Measurements from ENCODE around the gene PGBD2. TPM values are rescaled to one million over a fixed set of nuclear protein-coding genes. Genes with fewer than 3 reads are reported as not detected.

Gene PGBD2
- total and polyA plus RNA-seq, 2 of the 13 experiments (the other 11 are each of a cell fraction or from before 2014, with no cell fraction given), result 6.0 to 7.4 TPM

DNA sequence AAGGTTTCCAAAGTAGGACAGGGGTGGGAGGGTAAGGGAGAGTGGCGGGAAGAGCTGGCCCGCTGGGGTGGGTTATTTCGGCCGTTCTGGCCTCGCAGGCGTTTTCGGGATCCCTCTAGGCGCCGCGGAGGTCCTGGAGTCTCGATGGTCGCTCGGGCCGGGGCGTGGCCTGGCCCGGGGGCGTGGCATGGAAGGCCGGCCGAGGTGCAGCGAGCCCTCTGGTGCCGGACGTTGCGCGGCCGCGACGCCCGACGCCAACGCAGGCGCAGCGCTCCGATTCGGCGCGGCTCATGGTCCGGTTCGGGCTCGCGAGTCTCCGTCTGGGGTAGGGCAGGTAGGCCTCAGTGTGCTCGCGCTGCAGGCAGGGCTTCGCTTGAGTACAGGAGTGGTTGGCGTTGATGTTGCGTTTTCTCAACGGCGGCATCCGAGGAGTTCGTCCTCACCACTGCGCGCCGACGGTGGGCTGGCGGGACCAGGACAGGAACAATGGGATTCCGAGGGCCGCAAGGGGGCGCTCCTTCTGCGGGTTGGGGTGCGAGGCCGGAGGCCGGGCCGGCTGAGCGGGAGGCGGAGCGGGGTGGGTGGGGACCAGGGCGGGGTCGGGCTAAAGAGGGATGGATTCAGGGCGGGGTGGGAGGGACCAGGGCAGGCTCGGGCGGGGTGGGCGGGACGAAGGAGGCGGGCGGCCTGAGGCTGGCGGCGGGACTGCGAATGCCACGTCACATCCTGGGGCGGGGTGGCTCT, at the start of gene PGBD2 (continued):
- no peak for TF ChIP-seq SOX6 (IDR thresholded peaks at IDR 0.05)
- TF ChIP-seq SOX6 (CRISPR knock-in tag; IDR thresholded peaks at IDR 0.05), result peak; percentile 86
- TF ChIP-seq, protein P1, sequence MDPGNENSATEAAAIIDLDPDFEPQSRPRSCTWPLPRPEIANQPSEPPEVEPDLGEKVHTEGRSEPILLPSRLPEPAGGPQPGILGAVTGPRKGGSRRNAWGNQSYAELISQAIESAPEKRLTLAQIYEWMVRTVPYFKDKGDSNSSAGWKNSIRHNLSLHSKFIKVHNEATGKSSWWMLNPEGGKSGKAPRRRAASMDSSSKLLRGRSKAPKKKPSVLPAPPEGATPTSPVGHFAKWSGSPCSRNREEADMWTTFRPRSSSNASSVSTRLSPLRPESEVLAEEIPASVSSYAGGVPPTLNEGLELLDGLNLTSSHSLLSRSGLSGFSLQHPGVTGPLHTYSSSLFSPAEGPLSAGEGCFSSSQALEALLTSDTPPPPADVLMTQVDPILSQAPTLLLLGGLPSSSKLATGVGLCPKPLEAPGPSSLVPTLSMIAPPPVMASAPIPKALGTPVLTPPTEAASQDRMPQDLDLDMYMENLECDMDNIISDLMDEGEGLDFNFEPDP (CRISPR knock-in tag; conservative IDR thresholded peaks at IDR 0.05), result no peak
- TF ChIP-seq NCOA2 (CRISPR knock-in tag; IDR thresholded peaks at IDR 0.05), result peak; percentile 56
- TF ChIP-seq, protein P2, sequence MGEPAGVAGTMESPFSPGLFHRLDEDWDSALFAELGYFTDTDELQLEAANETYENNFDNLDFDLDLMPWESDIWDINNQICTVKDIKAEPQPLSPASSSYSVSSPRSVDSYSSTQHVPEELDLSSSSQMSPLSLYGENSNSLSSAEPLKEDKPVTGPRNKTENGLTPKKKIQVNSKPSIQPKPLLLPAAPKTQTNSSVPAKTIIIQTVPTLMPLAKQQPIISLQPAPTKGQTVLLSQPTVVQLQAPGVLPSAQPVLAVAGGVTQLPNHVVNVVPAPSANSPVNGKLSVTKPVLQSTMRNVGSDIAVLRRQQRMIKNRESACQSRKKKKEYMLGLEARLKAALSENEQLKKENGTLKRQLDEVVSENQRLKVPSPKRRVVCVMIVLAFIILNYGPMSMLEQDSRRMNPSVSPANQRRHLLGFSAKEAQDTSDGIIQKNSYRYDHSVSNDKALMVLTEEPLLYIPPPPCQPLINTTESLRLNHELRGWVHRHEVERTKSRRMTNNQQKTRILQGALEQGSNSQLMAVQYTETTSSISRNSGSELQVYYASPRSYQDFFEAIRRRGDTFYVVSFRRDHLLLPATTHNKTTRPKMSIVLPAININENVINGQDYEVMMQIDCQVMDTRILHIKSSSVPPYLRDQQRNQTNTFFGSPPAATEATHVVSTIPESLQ (CRISPR knock-in tag; conservative IDR thresholded peaks at IDR 0.05), result no peak
- TF ChIP-seq, protein P3, sequence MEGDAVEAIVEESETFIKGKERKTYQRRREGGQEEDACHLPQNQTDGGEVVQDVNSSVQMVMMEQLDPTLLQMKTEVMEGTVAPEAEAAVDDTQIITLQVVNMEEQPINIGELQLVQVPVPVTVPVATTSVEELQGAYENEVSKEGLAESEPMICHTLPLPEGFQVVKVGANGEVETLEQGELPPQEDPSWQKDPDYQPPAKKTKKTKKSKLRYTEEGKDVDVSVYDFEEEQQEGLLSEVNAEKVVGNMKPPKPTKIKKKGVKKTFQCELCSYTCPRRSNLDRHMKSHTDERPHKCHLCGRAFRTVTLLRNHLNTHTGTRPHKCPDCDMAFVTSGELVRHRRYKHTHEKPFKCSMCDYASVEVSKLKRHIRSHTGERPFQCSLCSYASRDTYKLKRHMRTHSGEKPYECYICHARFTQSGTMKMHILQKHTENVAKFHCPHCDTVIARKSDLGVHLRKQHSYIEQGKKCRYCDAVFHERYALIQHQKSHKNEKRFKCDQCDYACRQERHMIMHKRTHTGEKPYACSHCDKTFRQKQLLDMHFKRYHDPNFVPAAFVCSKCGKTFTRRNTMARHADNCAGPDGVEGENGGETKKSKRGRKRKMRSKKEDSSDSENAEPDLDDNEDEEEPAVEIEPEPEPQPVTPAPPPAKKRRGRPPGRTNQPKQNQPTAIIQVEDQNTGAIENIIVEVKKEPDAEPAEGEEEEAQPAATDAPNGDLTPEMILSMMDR (CRISPR knock-in tag; IDR thresholded peaks at IDR 0.05), result peak; percentile 89
- TF ChIP-seq TOPORS (CRISPR knock-in tag; IDR thresholded peaks at IDR 0.05), result peak; percentile 98
- TF ChIP-seq ASH2L (IDR thresholded peaks at IDR 0.05; ENCODE audit: insufficient read length, low read depth, low read length), result peak; percentile 76
- TF ChIP-seq ZFP37 (CRISPR knock-in tag; IDR thresholded peaks at IDR 0.05; ENCODE audit: borderline replicate concordance), result peak; percentile 34; the same call in 1 of the 2 replicates
- TF ChIP-seq ZSCAN12 (CRISPR knock-in tag; IDR thresholded peaks at IDR 0.05), result peak; percentile 75; the same call in 1 of the 2 replicates
- TF ChIP-seq, protein P4, sequence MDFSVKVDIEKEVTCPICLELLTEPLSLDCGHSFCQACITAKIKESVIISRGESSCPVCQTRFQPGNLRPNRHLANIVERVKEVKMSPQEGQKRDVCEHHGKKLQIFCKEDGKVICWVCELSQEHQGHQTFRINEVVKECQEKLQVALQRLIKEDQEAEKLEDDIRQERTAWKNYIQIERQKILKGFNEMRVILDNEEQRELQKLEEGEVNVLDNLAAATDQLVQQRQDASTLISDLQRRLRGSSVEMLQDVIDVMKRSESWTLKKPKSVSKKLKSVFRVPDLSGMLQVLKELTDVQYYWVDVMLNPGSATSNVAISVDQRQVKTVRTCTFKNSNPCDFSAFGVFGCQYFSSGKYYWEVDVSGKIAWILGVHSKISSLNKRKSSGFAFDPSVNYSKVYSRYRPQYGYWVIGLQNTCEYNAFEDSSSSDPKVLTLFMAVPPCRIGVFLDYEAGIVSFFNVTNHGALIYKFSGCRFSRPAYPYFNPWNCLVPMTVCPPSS (IDR thresholded peaks at IDR 0.05), result no peak
- peak; percentile 74 for TF ChIP-seq PHF20 (CRISPR knock-in tag; IDR thresholded peaks at IDR 0.05)
- no peak for TF ChIP-seq SNRNP70 (IDR thresholded peaks at IDR 0.05; ENCODE audit: low read depth, low read length)
- peak; percentile 64; the same call in 1 of the 2 replicates for TF ChIP-seq ZNF430 (CRISPR knock-in tag; IDR thresholded peaks at IDR 0.05)
- TF ChIP-seq MTA1 (CRISPR knock-in tag; IDR thresholded peaks at IDR 0.05; ENCODE audit: borderline replicate concordance), result peak; percentile 88; the same call in 1 of the 2 replicates
- TF ChIP-seq ZNF790 (CRISPR knock-in tag; IDR thresholded peaks at IDR 0.05; ENCODE audit: borderline replicate concordance), result peak; percentile 92; the same call in 1 of the 2 replicates
- TF ChIP-seq ZNF546 (CRISPR knock-in tag; conservative IDR thresholded peaks at IDR 0.05), result peak; percentile 94
- 0 out of 2 replicates have a peak, but pooled peaks have one; percentile 71 for TF ChIP-seq ZNF83 (CRISPR knock-in tag; IDR thresholded peaks at IDR 0.05; ENCODE audit: borderline replicate concordance)
- TF ChIP-seq TAF15 (IDR thresholded peaks at IDR 0.05; ENCODE audit: low read depth, low read length, poor library complexity, severe bottlenecking), result peak; percentile 75
- TF ChIP-seq, protein P5, sequence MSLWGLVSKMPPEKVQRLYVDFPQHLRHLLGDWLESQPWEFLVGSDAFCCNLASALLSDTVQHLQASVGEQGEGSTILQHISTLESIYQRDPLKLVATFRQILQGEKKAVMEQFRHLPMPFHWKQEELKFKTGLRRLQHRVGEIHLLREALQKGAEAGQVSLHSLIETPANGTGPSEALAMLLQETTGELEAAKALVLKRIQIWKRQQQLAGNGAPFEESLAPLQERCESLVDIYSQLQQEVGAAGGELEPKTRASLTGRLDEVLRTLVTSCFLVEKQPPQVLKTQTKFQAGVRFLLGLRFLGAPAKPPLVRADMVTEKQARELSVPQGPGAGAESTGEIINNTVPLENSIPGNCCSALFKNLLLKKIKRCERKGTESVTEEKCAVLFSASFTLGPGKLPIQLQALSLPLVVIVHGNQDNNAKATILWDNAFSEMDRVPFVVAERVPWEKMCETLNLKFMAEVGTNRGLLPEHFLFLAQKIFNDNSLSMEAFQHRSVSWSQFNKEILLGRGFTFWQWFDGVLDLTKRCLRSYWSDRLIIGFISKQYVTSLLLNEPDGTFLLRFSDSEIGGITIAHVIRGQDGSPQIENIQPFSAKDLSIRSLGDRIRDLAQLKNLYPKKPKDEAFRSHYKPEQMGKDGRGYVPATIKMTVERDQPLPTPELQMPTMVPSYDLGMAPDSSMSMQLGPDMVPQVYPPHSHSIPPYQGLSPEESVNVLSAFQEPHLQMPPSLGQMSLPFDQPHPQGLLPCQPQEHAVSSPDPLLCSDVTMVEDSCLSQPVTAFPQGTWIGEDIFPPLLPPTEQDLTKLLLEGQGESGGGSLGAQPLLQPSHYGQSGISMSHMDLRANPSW (CRISPR knock-in tag; IDR thresholded peaks at IDR 0.05; ENCODE audit: borderline replicate concordance), result no peak; the same call in 1 of the 2 replicates

All from HepG2 (cell line).